Liver (tissue), 3 donors: ENCODE measurements around the gene OVCH1.

ENCODE experiments used
- ATF3 ChIP-seq: IDR thresholded peaks from 2 replicates; pipeline ENCODE4 v1.6.1; 2016; ENCODE audit warnings: antibody characterized with exemption
- CTCF ChIP-seq: fragments of 150-350 bp; IDR thresholded peaks from 2 replicates; pipeline ENCODE4 v1.5.1; 2017; ENCODE audit warnings: improper control_type of control experiment, low read depth, low read length; ENCODE audit not compliant: missing input control
- EGR1 ChIP-seq, 2 donors: IDR thresholded peaks; 2 replicates each; pipeline ENCODE4 v1.6.1; 2016 to 2018; ENCODE audit warnings: antibody characterized with exemption in 2 of 2, low read depth in 2 of 2
- FOXA1 ChIP-seq: IDR thresholded peaks from 2 replicates; pipeline ENCODE4 v1.6.1; 2016; ENCODE audit warnings: antibody characterized with exemption
- GABPA ChIP-seq, 2 donors: IDR thresholded peaks in 1 of 2; conservative IDR thresholded peaks in 1 of 2; 2 replicates each; pipeline ENCODE4 v1.6.1; 2016; ENCODE audit warnings: antibody characterized with exemption in 2 of 2, mild to moderate bottlenecking in 1 of 2, moderate library complexity in 1 of 2
- HNF4A ChIP-seq, 2 donors: conservative IDR thresholded peaks; 2 replicates each; pipeline ENCODE4 v1.6.1; 2016; ENCODE audit warnings: antibody characterized with exemption in 2 of 2, mild to moderate bottlenecking in 2 of 2
- HNF4G ChIP-seq: IDR thresholded peaks from 2 replicates; pipeline ENCODE4 v1.6.1; 2016; ENCODE audit warnings: antibody characterized with exemption
- JUND ChIP-seq, 2 donors: IDR thresholded peaks; 2 replicates each; pipeline ENCODE4 v1.6.1; 2016; ENCODE audit warnings: antibody characterized with exemption in 2 of 2
- MAX ChIP-seq: IDR thresholded peaks from 2 replicates; pipeline ENCODE4 v1.6.1; 2016; ENCODE audit warnings: antibody characterized with exemption
- RAD21 ChIP-seq, 2 donors: IDR thresholded peaks; 2 replicates each; pipeline ENCODE4 v1.6.1; 2016; ENCODE audit warnings: antibody characterized with exemption in 2 of 2, mild to moderate bottlenecking in 2 of 2
- TAF1 ChIP-seq: conservative IDR thresholded peaks from 2 replicates; pipeline ENCODE4 v1.6.1; 2016; ENCODE audit warnings: antibody characterized with exemption, mild to moderate bottlenecking
- YY1 ChIP-seq: IDR thresholded peaks from 2 replicates; pipeline ENCODE4 v1.6.1; 2016; ENCODE audit warnings: antibody characterized with exemption, mild to moderate bottlenecking
- ZBTB33 ChIP-seq: IDR thresholded peaks from 2 replicates; pipeline ENCODE4 v1.6.1; 2016; ENCODE audit warnings: antibody characterized with exemption
- TF ChIP-seq, protein P1 (sequence below): IDR thresholded peaks from 2 replicates; pipeline ENCODE4 v1.6.1; 2016; ENCODE audit warnings: antibody characterized with exemption, mild to moderate bottlenecking
- donor health status: healthy.
- donor health status: healthy.

DNA sequence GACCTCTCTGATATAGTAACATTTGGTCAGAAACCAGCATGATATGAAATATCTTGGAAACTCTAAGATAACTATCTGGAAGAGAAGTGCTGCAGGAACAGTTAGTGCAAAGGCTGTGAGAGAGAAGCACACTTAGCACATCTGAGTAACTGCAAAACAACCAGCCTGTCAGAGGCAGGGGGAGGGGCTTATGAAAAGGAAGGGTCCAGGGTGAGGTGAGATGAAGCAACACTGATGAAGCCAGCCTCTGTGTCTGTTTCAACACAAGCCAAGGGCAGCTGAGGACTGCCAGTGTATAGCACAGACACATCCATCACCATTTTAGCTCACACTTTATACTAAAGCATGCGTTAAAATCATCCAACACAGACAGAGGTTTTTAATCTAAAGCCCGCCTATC, 37.4 kb upstream of the OVCH1 start:
- TF ChIP-seq CTCF (no peak), HNF4A (conservative IDR thresholded peaks at IDR 0.05) (no peak), YY1 (no peak), TAF1 (no peak), EGR1 (IDR thresholded peaks at IDR 0.05; ENCODE audit: low read depth in 2 of 2) (no peak), JUND (IDR thresholded peaks at IDR 0.05) (no peak), GABPA (IDR thresholded peaks at IDR 0.05 in 1 of 2, conservative IDR thresholded peaks at IDR 0.05 in 1 of 2) (no peak), RAD21 (IDR thresholded peaks at IDR 0.05) (no peak), ZBTB33 (no peak), HNF4G (no peak), FOXA1 (no peak), MAX (no peak), ATF3 (no peak)
- TF ChIP-seq, protein P1, sequence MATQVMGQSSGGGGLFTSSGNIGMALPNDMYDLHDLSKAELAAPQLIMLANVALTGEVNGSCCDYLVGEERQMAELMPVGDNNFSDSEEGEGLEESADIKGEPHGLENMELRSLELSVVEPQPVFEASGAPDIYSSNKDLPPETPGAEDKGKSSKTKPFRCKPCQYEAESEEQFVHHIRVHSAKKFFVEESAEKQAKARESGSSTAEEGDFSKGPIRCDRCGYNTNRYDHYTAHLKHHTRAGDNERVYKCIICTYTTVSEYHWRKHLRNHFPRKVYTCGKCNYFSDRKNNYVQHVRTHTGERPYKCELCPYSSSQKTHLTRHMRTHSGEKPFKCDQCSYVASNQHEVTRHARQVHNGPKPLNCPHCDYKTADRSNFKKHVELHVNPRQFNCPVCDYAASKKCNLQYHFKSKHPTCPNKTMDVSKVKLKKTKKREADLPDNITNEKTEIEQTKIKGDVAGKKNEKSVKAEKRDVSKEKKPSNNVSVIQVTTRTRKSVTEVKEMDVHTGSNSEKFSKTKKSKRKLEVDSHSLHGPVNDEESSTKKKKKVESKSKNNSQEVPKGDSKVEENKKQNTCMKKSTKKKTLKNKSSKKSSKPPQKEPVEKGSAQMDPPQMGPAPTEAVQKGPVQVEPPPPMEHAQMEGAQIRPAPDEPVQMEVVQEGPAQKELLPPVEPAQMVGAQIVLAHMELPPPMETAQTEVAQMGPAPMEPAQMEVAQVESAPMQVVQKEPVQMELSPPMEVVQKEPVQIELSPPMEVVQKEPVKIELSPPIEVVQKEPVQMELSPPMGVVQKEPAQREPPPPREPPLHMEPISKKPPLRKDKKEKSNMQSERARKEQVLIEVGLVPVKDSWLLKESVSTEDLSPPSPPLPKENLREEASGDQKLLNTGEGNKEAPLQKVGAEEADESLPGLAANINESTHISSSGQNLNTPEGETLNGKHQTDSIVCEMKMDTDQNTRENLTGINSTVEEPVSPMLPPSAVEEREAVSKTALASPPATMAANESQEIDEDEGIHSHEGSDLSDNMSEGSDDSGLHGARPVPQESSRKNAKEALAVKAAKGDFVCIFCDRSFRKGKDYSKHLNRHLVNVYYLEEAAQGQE, result no peak
